ENCODE measurements around the gene KIF16B.

- TF ChIP-seq ZNF211 (tag by site-specific recombination; IDR thresholded peaks at IDR 0.05; ENCODE audit: low read depth) (no peak), ZBTB44 (tag by site-specific recombination; IDR thresholded peaks at IDR 0.05) (no peak), ZNF837 (tag by site-specific recombination; IDR thresholded peaks at IDR 0.05) (no peak), ZFP41 (tag by site-specific recombination; IDR thresholded peaks at IDR 0.05; ENCODE audit: borderline replicate concordance) (no peak), ZNF280D (tag by site-specific recombination; IDR thresholded peaks at IDR 0.05) (no peak), CTCF (tag by site-specific recombination; IDR thresholded peaks at IDR 0.05) (no peak), TCF7L2 (IDR thresholded peaks at IDR 0.05; ENCODE audit: borderline replicate concordance, low read depth, low read length) (no peak), OSR2 (tag by site-specific recombination; IDR thresholded peaks at IDR 0.05) (no peak), ATF2 (tag by site-specific recombination; IDR thresholded peaks at IDR 0.05; ENCODE audit: low read depth) (no peak)
These were observed 164.3 kb downstream of the KIF16B start for GRCh38 chr20:16408981-16409380.

All from HEK293 (cell line).